WERI-Rb-1 (cell line): ENCODE results near the gene ST14.
A peak's percentile ranks its signal among the peaks of the same experiment; 100 is the strongest.
"Not testable (repeated sequence)": the region's sequence is repeated elsewhere in the genome, so short reads cannot be mapped to it uniquely, and the experiment has no call there.

ENCODE experiments used
- DNase-seq: peaks from one replicate; pipeline ENCODE4 v3.0.0-alpha.2; 2020
- H3K27ac ChIP-seq: fragments of 250-450 bp; sonication (Bioruptor Pico); 2 replicates; pipeline ENCODE4 v1.5.1; 2020; ENCODE audit warnings: mild to moderate bottlenecking, moderate library complexity
- H3K27me3 ChIP-seq: fragments of 250-450 bp; sonication (Bioruptor Pico); 2 replicates; pipeline ENCODE4 v1.5.1; 2021; ENCODE audit warnings: mild to moderate bottlenecking, low read depth, moderate library complexity; ENCODE audit not compliant: insufficient read depth, severe bottlenecking
- H3K36me3 ChIP-seq: fragments of 250-450 bp; sonication (Bioruptor Pico); 2 replicates; pipeline ENCODE4 v1.5.1; 2020; ENCODE audit warnings: mild to moderate bottlenecking, moderate library complexity
- H3K4me3 ChIP-seq: 2 replicates; pipeline ENCODE4 v1.5.1; 2011; ENCODE audit warnings: low read depth, mild to moderate bottlenecking, control low read depth, low read length
- H3K9me3 ChIP-seq: fragments of 250-450 bp; sonication (Bioruptor Pico); 2 replicates; pipeline ENCODE4 v1.5.1; 2021; ENCODE audit warnings: mild to moderate bottlenecking, moderate library complexity; ENCODE audit not compliant: severe bottlenecking
- CTCF ChIP-seq: IDR thresholded peaks from 2 replicates; pipeline ENCODE4 v1.5.1; 2011; ENCODE audit warnings: low read depth, mild to moderate bottlenecking, control low read depth, inconsistent platforms, low read length

ST14 gene

DNA sequence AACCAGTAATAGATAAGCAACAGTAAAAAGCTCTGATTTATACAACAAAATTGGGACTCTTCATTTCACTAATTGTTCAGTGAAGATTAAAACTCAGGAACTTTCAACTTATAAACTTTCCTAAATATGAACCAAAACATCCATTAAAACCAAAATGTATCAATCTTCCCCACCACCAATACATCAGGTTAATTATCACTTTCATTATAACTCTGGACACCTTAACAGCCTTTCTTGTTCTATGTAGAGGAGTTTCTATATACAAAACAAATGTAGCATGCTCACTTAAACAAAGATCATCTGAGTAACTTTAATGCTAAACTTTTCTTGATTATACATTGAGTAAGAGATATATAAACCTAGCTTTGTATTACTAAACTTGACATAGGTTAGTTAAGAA lies 74.7 kb downstream of the ST14 start:
- Histone ChIP-seq H3K36me3 (peaks cover 34% of the 10 kb centered on the region), H3K27me3 (no peaks in the 10 kb centered on the region), H3K27ac (no peak overlapping the region), H3K9me3 (no peaks in the 10 kb centered on the region), H3K4me3 (no peak overlapping the region)
- no peak for TF ChIP-seq CTCF
- DNase-seq, result no peak

DNA sequence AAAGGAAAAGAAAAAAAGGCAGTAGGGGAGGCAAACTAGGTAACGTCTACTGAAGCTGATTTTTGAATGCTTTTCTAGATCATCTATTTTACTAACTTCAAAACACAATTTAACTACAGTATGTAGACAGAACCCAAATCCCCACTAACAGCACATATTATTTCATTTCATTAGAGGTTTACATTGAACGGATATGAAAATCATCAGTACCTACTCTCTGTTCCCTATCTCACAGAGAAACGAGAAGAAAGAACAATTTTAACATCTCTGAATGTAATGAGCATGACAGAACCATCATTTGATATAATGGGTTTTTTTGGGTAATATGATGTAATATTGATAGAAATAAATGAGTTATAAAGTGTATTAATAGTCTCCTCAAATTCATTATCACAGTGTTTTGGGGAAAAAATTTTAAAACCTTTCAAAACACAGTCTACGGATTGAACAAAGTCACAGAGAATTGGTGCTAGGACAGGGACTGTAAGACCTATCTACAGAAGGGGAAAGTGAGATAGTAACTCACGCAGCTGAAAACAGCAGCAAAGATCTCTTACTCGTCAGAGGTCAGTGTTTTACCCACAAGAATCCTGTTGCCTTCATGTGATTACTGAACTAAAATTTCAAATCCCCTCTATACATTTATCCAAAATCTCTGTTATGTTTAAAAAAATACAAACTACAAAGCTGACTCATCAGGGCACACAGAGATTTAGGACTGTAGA lies 77.9 kb downstream of the ST14 start:
- no peak overlapping the region for H3K27ac ChIP-seq
- no peak for TF ChIP-seq CTCF
- no peak overlapping the region for H3K4me3 ChIP-seq
- DNase-seq, result no peak
- H3K9me3 ChIP-seq, result no peaks in the 10 kb centered on the region
- H3K27me3 ChIP-seq, result no peaks in the 10 kb centered on the region
- peaks cover 31% of the 10 kb centered on the region for H3K36me3 ChIP-seq

- TF ChIP-seq CTCF, result 0 out of 2 replicates have a peak, but pooled peaks have one; percentile 5
- no peaks in the 10 kb centered on the region for H3K9me3 ChIP-seq
- H3K27me3 ChIP-seq, result no peaks in the 10 kb centered on the region
- no peak for DNase-seq
- no peak overlapping the region for H3K27ac ChIP-seq
- peaks cover 8% of the 10 kb centered on the region for H3K36me3 ChIP-seq
- no peak overlapping the region for H3K4me3 ChIP-seq
Observed at GRCh38 chr11:130241713-130242112, 82.1 kb downstream of the ST14 start.

- no peak overlapping the region for H3K27ac ChIP-seq
- no peaks in the 10 kb centered on the region for H3K9me3 ChIP-seq
- no peaks in the 10 kb centered on the region for H3K27me3 ChIP-seq
Observed at GRCh38 chr11:130243816-130244215, 84.2 kb downstream of the ST14 start.

DNA sequence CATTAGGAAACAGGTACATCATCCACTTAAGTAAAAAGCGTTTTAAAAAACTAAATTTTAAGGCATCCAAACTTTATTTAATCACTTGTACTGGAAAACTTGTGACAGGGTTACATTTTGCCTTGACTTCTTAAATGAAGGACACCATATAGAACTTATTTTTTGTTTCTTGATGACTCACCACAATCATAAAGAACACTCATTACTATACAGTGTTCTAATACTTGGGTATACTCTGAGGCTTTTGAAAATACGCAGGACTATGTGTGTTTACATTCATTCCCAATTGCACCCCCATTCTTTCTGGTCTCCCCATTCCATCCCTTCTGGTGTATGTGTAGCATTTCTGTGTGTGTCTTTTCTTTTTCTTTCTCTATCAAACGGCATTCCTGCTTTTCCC lies 85.3 kb downstream of the ST14 start:
- H3K27me3 ChIP-seq, result no peaks in the 10 kb centered on the region

More at GRCh38 chr11:130243816-130244215, 84.2 kb downstream of the ST14 start:
- Histone ChIP-seq H3K36me3 (peaks cover 3% of the 10 kb centered on the region), H3K4me3 (no peak overlapping the region)
- no peak for DNase-seq
- TF ChIP-seq CTCF, result no peak

DNA sequence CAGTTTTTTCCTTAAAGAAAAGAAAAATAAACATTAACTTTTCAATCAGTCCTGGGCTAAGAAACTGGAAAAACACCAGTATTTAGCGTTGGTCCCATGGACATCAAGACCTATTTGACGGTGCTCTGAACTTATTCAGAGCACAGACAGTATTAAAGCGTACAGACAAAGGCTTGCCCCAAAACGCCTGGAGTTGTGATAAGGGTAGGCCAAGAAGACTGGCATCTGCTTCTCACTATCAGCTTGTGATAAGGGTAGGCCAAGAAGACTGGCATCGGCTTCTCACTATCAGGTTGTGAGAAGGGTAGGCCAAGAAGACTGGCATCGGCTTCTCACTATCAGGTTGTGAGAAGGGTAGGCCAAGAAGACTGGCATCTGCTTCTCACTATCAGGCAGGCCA lies 85.8 kb downstream of the ST14 start:
- not testable (repeated sequence) for DNase-seq, H3K36me3 ChIP-seq, H3K27me3 ChIP-seq, H3K27ac ChIP-seq, H3K4me3 ChIP-seq, H3K9me3 ChIP-seq

More for the DNA sequence above, 85.3 kb downstream of the ST14 start:
- H3K27ac ChIP-seq, result no peak overlapping the region
- no peak for DNase-seq
- H3K4me3 ChIP-seq, result no peak overlapping the region
- no peak for TF ChIP-seq CTCF
- H3K36me3 ChIP-seq, result peaks cover 5% of the 10 kb centered on the region
- H3K9me3 ChIP-seq, result no peaks in the 10 kb centered on the region
